ENCODE results near the gene CASKIN2.

The CASKIN2 gene

GRCh38 chr17:75503337-75503950, 11.9 kb downstream of the CASKIN2 start:
- no peaks in the 10 kb centered on the region for H3K9me3 ChIP-seq (ENCODE audit: control insufficient read depth, insufficient read depth, low read length)
- no peaks in the 10 kb centered on the region for H3F3A ChIP-seq (ENCODE audit: control insufficient read depth, insufficient read depth)
- no peaks in the 10 kb centered on the region for H3K36me3 ChIP-seq (ENCODE audit: control insufficient read depth, low read length)
- no peak overlapping the region for H3K4me3 ChIP-seq (ENCODE audit: low read length)
- H3K27ac ChIP-seq (ENCODE audit: low read depth, low read length): no peak overlapping the region
- TF ChIP-seq EZH2phosphoT487 (IDR thresholded peaks at IDR 0.05; ENCODE audit: borderline replicate concordance, low read length) (no peak), CTCF (IDR thresholded peaks at IDR 0.05; ENCODE audit: low read depth, low read length, poor library complexity, severe bottlenecking) (no peak)
- no peaks in the 10 kb centered on the region for H3K79me2 ChIP-seq (ENCODE audit: control insufficient read depth, low read length)
- no peaks in the 10 kb centered on the region for H3K4me1 ChIP-seq (ENCODE audit: control insufficient read depth, low read length)
- H3K4me2 ChIP-seq (ENCODE audit: low read length): no peak overlapping the region
- no peaks in the 10 kb centered on the region for H3K27me3 ChIP-seq (ENCODE audit: control insufficient read depth, low read length)
- no peaks in the 10 kb centered on the region for H3K9me2 ChIP-seq (replicated peaks; ENCODE audit: control insufficient read depth, low read length)
- H4K20me1 ChIP-seq (ENCODE audit: control insufficient read depth, insufficient read depth, low read depth, low read length): no peaks in the 10 kb centered on the region

- Histone ChIP-seq H4K20me1 (ENCODE audit: control insufficient read depth, insufficient read depth, low read depth, low read length) (no peaks in the 10 kb centered on the region), H3K9me2 (replicated peaks; ENCODE audit: control insufficient read depth, low read length) (no peaks in the 10 kb centered on the region), H3K79me2 (ENCODE audit: control insufficient read depth, low read length) (no peaks in the 10 kb centered on the region), H3K4me3 (ENCODE audit: low read length) (no peak overlapping the region), H3K4me2 (ENCODE audit: low read length) (no peak overlapping the region), H3F3A (ENCODE audit: control insufficient read depth, insufficient read depth) (no peaks in the 10 kb centered on the region), H3K27me3 (ENCODE audit: control insufficient read depth, low read length) (no peaks in the 10 kb centered on the region), H3K4me1 (ENCODE audit: control insufficient read depth, low read length) (no peaks in the 10 kb centered on the region), H3K36me3 (ENCODE audit: control insufficient read depth, low read length) (no peaks in the 10 kb centered on the region; the same call in 1 of the 2 replicates), H3K27ac (ENCODE audit: low read depth, low read length) (no peak overlapping the region), H3K9me3 (ENCODE audit: control insufficient read depth, insufficient read depth, low read length) (no peaks in the 10 kb centered on the region)
- TF ChIP-seq EZH2phosphoT487 (IDR thresholded peaks at IDR 0.05; ENCODE audit: borderline replicate concordance, low read length): no peak
- no peak for TF ChIP-seq CTCF (IDR thresholded peaks at IDR 0.05; ENCODE audit: low read depth, low read length, poor library complexity, severe bottlenecking)
These were observed 12.5 kb downstream of the CASKIN2 start for GRCh38 chr17:75502721-75503329.

- Histone ChIP-seq H3K27me3 (ENCODE audit: control insufficient read depth, low read length) (no peaks in the 10 kb centered on the region), H3K4me2 (ENCODE audit: low read length) (no peak overlapping the region), H3F3A (ENCODE audit: control insufficient read depth, insufficient read depth) (no peaks in the 10 kb centered on the region), H3K9me2 (replicated peaks; ENCODE audit: control insufficient read depth, low read length) (no peaks in the 10 kb centered on the region), H3K4me3 (ENCODE audit: low read length) (no peak overlapping the region), H3K4me1 (ENCODE audit: control insufficient read depth, low read length) (no peaks in the 10 kb centered on the region), H3K79me2 (ENCODE audit: control insufficient read depth, low read length) (no peaks in the 10 kb centered on the region), H4K20me1 (ENCODE audit: control insufficient read depth, insufficient read depth, low read depth, low read length) (no peaks in the 10 kb centered on the region), H3K36me3 (ENCODE audit: control insufficient read depth, low read length) (no peaks in the 10 kb centered on the region; the same call in 1 of the 2 replicates), H3K9me3 (ENCODE audit: control insufficient read depth, insufficient read depth, low read length) (no peaks in the 10 kb centered on the region), H3K27ac (ENCODE audit: low read depth, low read length) (no peak overlapping the region)
- TF ChIP-seq CTCF (IDR thresholded peaks at IDR 0.05; ENCODE audit: low read depth, low read length, poor library complexity, severe bottlenecking) (no peak), EZH2phosphoT487 (IDR thresholded peaks at IDR 0.05; ENCODE audit: borderline replicate concordance, low read length) (no peak)
These were observed 13.1 kb downstream of the CASKIN2 start for GRCh38 chr17:75502072-75502720.
